H9 (cell line): ENCODE measurements around the gene MYH7. TPM values are rescaled to one million over a fixed set of nuclear protein-coding genes. Genes with fewer than 3 reads are reported as not detected.

Experiments
- DNase-seq: peaks from one replicate; pipeline ENCODE4 v3.0.0-alpha.2; 2017
- H2AFZ ChIP-seq: one replicate; pipeline ENCODE4 v1.6.1; 2013; ENCODE audit warnings: mild to moderate bottlenecking, low read length, control low read depth, moderate library complexity
- H2AK5ac ChIP-seq: 2 replicates; pipeline ENCODE4 v1.6.1; 2013; ENCODE audit warnings: low read length, control low read depth, mixed read lengths; ENCODE audit not compliant: insufficient read length
- H2BK120ac ChIP-seq: one replicate; pipeline ENCODE4 v1.6.1; 2013; ENCODE audit warnings: low read depth, mild to moderate bottlenecking, low read length, control low read depth, inconsistent platforms; ENCODE audit not compliant: poor library complexity, severe bottlenecking
- H2BK12ac ChIP-seq: 2 replicates; pipeline ENCODE4 v1.6.1; 2013; ENCODE audit warnings: low read length, control low read depth, mixed read lengths, low read depth; ENCODE audit not compliant: insufficient read length
- H2BK15ac ChIP-seq: 2 replicates; pipeline ENCODE4 v1.6.1; 2013; ENCODE audit warnings: low read depth, low read length, control low read depth
- H2BK20ac ChIP-seq: one replicate; pipeline ENCODE4 v1.6.1; 2013; ENCODE audit warnings: low read depth, mild to moderate bottlenecking, low read length, control low read depth, inconsistent platforms; ENCODE audit not compliant: poor library complexity, severe bottlenecking
- H2BK5ac ChIP-seq: 2 replicates; pipeline ENCODE4 v1.6.1; 2013; ENCODE audit warnings: low read length, control low read depth, mixed read lengths; ENCODE audit not compliant: insufficient read length
- H3K14ac ChIP-seq: 2 replicates; pipeline ENCODE4 v1.6.1; 2013; ENCODE audit warnings: low read length, control low read depth; ENCODE audit not compliant: insufficient read depth
- H3K18ac ChIP-seq: 2 replicates; pipeline ENCODE4 v1.6.1; 2013; ENCODE audit warnings: low read depth, mild to moderate bottlenecking, mixed read lengths, low read length, control low read depth; ENCODE audit not compliant: insufficient read length
- H3K23ac ChIP-seq: 2 replicates; pipeline ENCODE4 v1.6.1; 2013; ENCODE audit warnings: low read length, control low read depth, mixed read lengths, low read depth; ENCODE audit not compliant: insufficient read length
- H3K23me2 ChIP-seq: 2 replicates; pipeline ENCODE4 v1.6.1; 2013; ENCODE audit warnings: low read depth, mild to moderate bottlenecking, mixed read lengths, low read length, control low read depth; ENCODE audit not compliant: insufficient read length, poor library complexity, severe bottlenecking
- H3K27ac ChIP-seq: 2 replicates; pipeline ENCODE4 v1.5.1; 2013; ENCODE audit warnings: low read length, control low read depth, mixed read lengths, low read depth; ENCODE audit not compliant: insufficient read length
- H3K27me3 ChIP-seq: 2 replicates; pipeline ENCODE4 v1.6.1; 2013; ENCODE audit warnings: low read length, control low read depth, inconsistent platforms; ENCODE audit not compliant: insufficient read depth
- H3K4ac ChIP-seq: 2 replicates; pipeline ENCODE4 v1.6.1; 2013; ENCODE audit warnings: low read depth, mild to moderate bottlenecking, control low read depth, inconsistent platforms, low read length, moderate library complexity
- H3K4me1 ChIP-seq: 2 replicates; pipeline ENCODE4 v1.6.1; 2013; ENCODE audit warnings: low read length, control low read depth, inconsistent platforms; ENCODE audit not compliant: insufficient read depth
- H3K4me2 ChIP-seq: 2 replicates; pipeline ENCODE4 v1.6.1; 2013; ENCODE audit warnings: low read length, control low read depth, mixed read lengths; ENCODE audit not compliant: insufficient read length, insufficient read depth
- H3K56ac ChIP-seq: 2 replicates; pipeline ENCODE4 v1.6.1; 2013; ENCODE audit warnings: low read depth, mild to moderate bottlenecking, mixed read lengths, low read length, control low read depth; ENCODE audit not compliant: insufficient read length
- H3K79me1 ChIP-seq: 2 replicates; pipeline ENCODE4 v1.6.1; 2013; ENCODE audit warnings: low read depth, mild to moderate bottlenecking, moderate library complexity, low read length, control low read depth, inconsistent platforms; ENCODE audit not compliant: insufficient read depth, poor library complexity, severe bottlenecking
- H3K79me2 ChIP-seq: 2 replicates; pipeline ENCODE4 v1.6.1; 2013; ENCODE audit warnings: low read length, control low read depth, inconsistent platforms; ENCODE audit not compliant: insufficient read depth
- H3K9ac ChIP-seq: 2 replicates; pipeline ENCODE4 v1.6.1; 2013; ENCODE audit warnings: low read length, control low read depth, mixed read lengths; ENCODE audit not compliant: insufficient read length; ENCODE audit errors: extremely low read depth
- H3K9me3 ChIP-seq: one replicate; pipeline ENCODE4 v1.6.1; 2013; ENCODE audit warnings: low read depth, low read length, inconsistent platforms; ENCODE audit not compliant: control insufficient read depth
- H3T11ph ChIP-seq: one replicate; pipeline ENCODE4 v1.6.1; 2013; ENCODE audit warnings: mild to moderate bottlenecking, low read length, control low read depth, inconsistent platforms
- H4K20me1 ChIP-seq: one replicate; pipeline ENCODE4 v1.6.1; 2013; ENCODE audit not compliant: control insufficient read depth, insufficient read length, insufficient read depth
- H4K5ac ChIP-seq: 2 replicates; pipeline ENCODE4 v1.6.1; 2013; ENCODE audit warnings: low read depth, mild to moderate bottlenecking, mixed read lengths, low read length, control low read depth; ENCODE audit not compliant: insufficient read length
- H4K8ac ChIP-seq: replicated peaks from 2 replicates; pipeline ENCODE4 v1.6.1; 2013; ENCODE audit warnings: low read length, control low read depth, mixed read lengths, low read depth; ENCODE audit not compliant: insufficient read length
- H4K91ac ChIP-seq: 2 replicates; pipeline ENCODE4 v1.6.1; 2013; ENCODE audit warnings: low read depth, mild to moderate bottlenecking, moderate library complexity, mixed read lengths, low read length, control low read depth; ENCODE audit not compliant: insufficient read length
- H3K27ac Mint-ChIP-seq, 3 experiments: 2 replicates in 2 of 3; 3 replicates in 1 of 3; pipeline ENCODE4 v1.8.0; 2020 to 2021; ENCODE audit warnings: mixed read lengths in 3 of 3, mild to moderate bottlenecking in 1 of 3, moderate library complexity in 1 of 3
- H3K27me3 Mint-ChIP-seq: 2 replicates; pipeline ENCODE4 v1.8.0; 2021; ENCODE audit warnings: low read depth, mild to moderate bottlenecking, moderate library complexity, mixed read lengths
- H3K36me3 Mint-ChIP-seq, 3 experiments: 2 replicates in 2 of 3; 3 replicates in 1 of 3; pipeline ENCODE4 v1.8.0; 2020 to 2021; ENCODE audit warnings: low read depth in 3 of 3, mixed read lengths in 3 of 3; ENCODE audit not compliant: insufficient read depth in 1 of 3
- H3K4me1 Mint-ChIP-seq, 2 experiments: 2 replicates each; pipeline ENCODE4 v1.8.0; 2020; ENCODE audit warnings: mixed read lengths in 2 of 2
- H3K4me3 Mint-ChIP-seq, 2 experiments: 2 replicates in 1 of 2; 3 replicates in 1 of 2; pipeline ENCODE4 v1.8.0; 2020 to 2021; ENCODE audit warnings: mild to moderate bottlenecking in 2 of 2, mixed read lengths in 2 of 2, moderate library complexity in 1 of 2
- H3K9me3 Mint-ChIP-seq, 2 experiments: 2 replicates in 1 of 2; 3 replicates in 1 of 2; pipeline ENCODE4 v1.8.0; 2020; ENCODE audit warnings: mild to moderate bottlenecking in 2 of 2, mixed read lengths in 2 of 2, moderate library complexity in 1 of 2
- CTCF ChIP-seq: fragments of 200-600 bp; sonication (generic); conservative IDR thresholded peaks from 3 replicates; pipeline ENCODE4 v1.8.0; 2021; ENCODE audit warnings: antibody characterized with exemption, mild to moderate bottlenecking
- WGBS: extraction: QIAGEN DNeasy Blood & Tissue Kit; methylation state at CpG from one replicate; pipeline ENCODE4 v1.1.7; 2013; ENCODE audit warnings: missing lambda C conversion rate, low lambda C conversion rate, mixed read lengths; ENCODE audit not compliant: insufficient read length; ENCODE audit errors: extremely low coverage; 5-methylcytosine and 5-hydroxymethylcytosine counted together
- long read RNA-seq: library from polyadenylated mRNA; unstranded; transcript quantifications from one replicate; pipeline ENCODE4 v2.0.0, GENCODE V29; 2020
- total RNA-seq: library from RNA; stranded (reverse); gene quantifications from 2 replicates; pipeline ENCODE4 v1.2.1, GENCODE V29; 2021

The MYH7 gene
- not detected in 2 replicates for total RNA-seq
- long read RNA-seq, result 0 reads

DNA sequence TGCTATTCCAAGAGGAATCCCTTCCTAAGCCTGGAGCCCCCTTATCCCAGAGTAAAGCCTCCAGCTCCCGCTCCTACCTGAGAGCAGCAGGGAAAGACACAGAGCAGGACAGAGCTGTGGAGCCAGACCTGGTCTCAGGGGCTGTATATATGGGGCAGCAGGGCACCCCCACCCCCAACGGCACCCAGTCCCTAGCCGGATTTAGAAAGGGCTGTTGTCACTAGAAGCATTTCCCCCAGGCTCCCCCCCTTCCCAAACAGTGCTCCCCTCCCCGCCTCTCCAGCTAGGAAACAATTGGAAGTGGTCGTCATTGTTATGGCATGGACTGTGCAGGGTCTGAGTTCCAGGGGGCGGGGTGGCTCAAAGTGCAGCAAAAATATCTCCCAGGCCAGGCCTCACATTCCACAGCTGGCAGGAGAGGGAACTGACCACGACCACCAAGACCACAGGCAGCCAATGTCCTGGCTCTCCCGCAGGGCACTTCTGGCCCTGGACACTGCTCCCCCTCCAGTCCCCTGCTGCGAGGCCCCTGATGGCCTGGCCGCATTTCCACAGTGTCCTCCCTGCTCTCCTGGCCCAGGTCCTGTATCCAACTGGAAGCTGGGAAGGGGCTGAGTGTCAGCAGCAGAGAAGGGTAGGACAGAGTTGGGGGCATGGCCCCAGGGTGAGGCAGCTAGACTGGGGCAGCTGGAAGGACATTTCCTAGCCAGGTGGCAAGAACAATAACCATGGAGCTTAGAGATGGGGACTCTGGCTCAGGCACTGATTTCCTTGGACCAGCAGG lies at the start of gene MYH7:
Gene MYH7 (minus strand): TSS at position 118 of the 784 bp plus-strand sequence. CDS start 1,928 bp downstream, outside the sequence.
- Histone ChIP-seq H2BK12ac (no peak within 1 kb of the TSS), H2BK5ac (no peak within 1 kb of the TSS), H2BK120ac (no peak within 1 kb of the TSS), H2BK20ac (no peak within 1 kb of the TSS), H4K5ac (no peak within 1 kb of the TSS), H3T11ph (no peak within 1 kb of the TSS), H3K4ac (no peak within 1 kb of the TSS), H3K23me2 (peaks cover 2% of the 10 kb centered on the region), H3K79me2 (no peaks in the 10 kb centered on the region), H3K14ac (no peak within 1 kb of the TSS), H3K9ac (no peak within 1 kb of the TSS), H3K56ac (no peak within 1 kb of the TSS), H3K4me2 (no peak within 1 kb of the TSS), H4K91ac (no peak within 1 kb of the TSS), H2AK5ac (no peak within 1 kb of the TSS), H4K8ac (no peak within 1 kb of the TSS), H4K20me1 (no peaks in the 10 kb centered on the region), H2BK15ac (no peak within 1 kb of the TSS), H3K79me1 (no peaks in the 10 kb centered on the region), H3K27me3 (no peaks in the 10 kb centered on the region; the same call in 1 of the 2 replicates), H3K23ac (no peak within 1 kb of the TSS), H3K4me1 (no peaks in the 10 kb centered on the region), H2AFZ (no peak within 1 kb of the TSS), H3K27ac (no peak within 1 kb of the TSS), H3K18ac (no peak within 1 kb of the TSS), H3K9me3 (no peaks in the 10 kb centered on the region)
- no peak for TF ChIP-seq CTCF
- H3K4me1 Mint-ChIP-seq, result peaks cover 29 to 37% of the 10 kb centered on the region in 2 experiments
- H3K27me3 Mint-ChIP-seq, result peaks cover 54% of the 10 kb centered on the region
- H3K27ac Mint-ChIP-seq, result peak within 1 kb of the TSS in 1 of 3 experiments; percentile 50; a peak in 1 of 7 replicates
- peak; percentile 21 for DNase-seq
- no CpG with 5 or more reads among the region's 10 CpGs for WGBS
- no peaks in the 10 kb centered on the region; a peak in 1 of 5 replicates for H3K9me3 Mint-ChIP-seq
- no peaks in the 10 kb centered on the region for H3K36me3 Mint-ChIP-seq
- H3K4me3 Mint-ChIP-seq, result no peak within 1 kb of the TSS
